IMR-90 (cell line): Measurements from ENCODE around the gene JPH4. TPM values are rescaled to one million over a fixed set of nuclear protein-coding genes. Genes with fewer than 3 reads are reported as not detected.

Source experiments
- ATAC-seq: fragments of 200-7000 bp; cut with Tn5 transposase; 2 replicates; pipeline ENCODE4 v1.9.1; 2020; ENCODE audit warnings: low read depth, mild to moderate bottlenecking, moderate library complexity
- BruUV-seq: library from RNA; stranded (reverse); fragments of 400-500 nt; replicated peaks from 2 replicates; lab custom pipeline; 2021; lab: Mats Ljungman, UMichigan
- CTCF ChIA-PET: fragments of 300-600 bp; formaldehyde crosslinking; extraction: SDS; loops from one replicate; lab custom pipeline; 2021; ENCODE audit warnings: antibody characterized with exemption; lab: Yijun Ruan, JAX
- POLR2A ChIA-PET: fragments of 300-600 bp; sonication (Branson Sonifier 250); formaldehyde crosslinking; loops from one replicate; lab custom pipeline; 2022; ENCODE audit warnings: antibody characterized with exemption; ENCODE audit not compliant: unreplicated experiment; lab: Charles Lee
- DNase-seq: peaks from one replicate; pipeline ENCODE4 v3.0.0; 2013
- H2AFZ ChIP-seq: replicated peaks from 2 replicates; pipeline ENCODE3; 2013; ENCODE audit warnings: low read length, mild to moderate bottlenecking; ENCODE audit not compliant: poor library complexity
- H2AK5ac ChIP-seq: 2 replicates; pipeline ENCODE4 v1.6.1; 2013; ENCODE audit warnings: low read depth, low read length, inconsistent platforms
- H2AK9ac ChIP-seq: replicated peaks from 2 replicates; pipeline ENCODE3; 2013; ENCODE audit warnings: mild to moderate bottlenecking, low read depth, low read length, moderate library complexity; ENCODE audit not compliant: poor library complexity
- H2BK120ac ChIP-seq: 2 replicates; pipeline ENCODE4 v1.6.1; 2013; ENCODE audit warnings: low read depth, low read length, inconsistent platforms
- H2BK15ac ChIP-seq: 3 replicates; pipeline ENCODE4 v1.6.1; 2013; ENCODE audit warnings: low read depth, low read length, inconsistent platforms
- H2BK20ac ChIP-seq: 2 replicates; pipeline ENCODE4 v1.6.1; 2013; ENCODE audit warnings: low read depth, mild to moderate bottlenecking, inconsistent platforms, low read length, moderate library complexity
- H2BK5ac ChIP-seq: 2 replicates; pipeline ENCODE4 v1.6.1; 2013; ENCODE audit warnings: mild to moderate bottlenecking, low read depth, low read length, inconsistent platforms; ENCODE audit not compliant: poor library complexity, severe bottlenecking
- H3K14ac ChIP-seq: replicated peaks from 2 replicates; pipeline ENCODE4 v1.6.1; 2013; ENCODE audit warnings: low read depth, low read length, inconsistent platforms
- H3K18ac ChIP-seq: 2 replicates; pipeline ENCODE4 v1.6.1; 2013; ENCODE audit warnings: low read depth, low read length, control low read depth
- H3K23ac ChIP-seq: 2 replicates; pipeline ENCODE4 v1.6.1; 2013; ENCODE audit warnings: low read depth, low read length, inconsistent platforms
- H3K27ac ChIP-seq: 2 replicates; pipeline ENCODE4 v1.5.1; 2013; ENCODE audit warnings: mild to moderate bottlenecking, control low read depth, low read length; ENCODE audit not compliant: insufficient read depth
- H3K27me3 ChIP-seq: 2 replicates; pipeline ENCODE4 v1.6.1; 2013; ENCODE audit warnings: low read length; ENCODE audit not compliant: control insufficient read depth, insufficient read depth
- H3K36me3 ChIP-seq: 2 replicates; pipeline ENCODE4 v1.6.1; 2013; ENCODE audit warnings: low read length, mixed read lengths; ENCODE audit not compliant: control insufficient read depth, insufficient read depth
- H3K4ac ChIP-seq: 2 replicates; pipeline ENCODE4 v1.6.1; 2013; ENCODE audit warnings: low read depth, low read length, inconsistent platforms
- H3K4me1 ChIP-seq: 2 replicates; pipeline ENCODE4 v1.6.1; 2013; ENCODE audit warnings: low read length, mixed read lengths; ENCODE audit not compliant: control insufficient read depth, insufficient read depth
- H3K4me2 ChIP-seq: 2 replicates; pipeline ENCODE4 v1.6.1; 2013; ENCODE audit warnings: low read depth, mild to moderate bottlenecking, control low read depth, low read length, moderate library complexity
- H3K4me3 ChIP-seq: 2 replicates; pipeline ENCODE4 v1.5.1; 2013; ENCODE audit warnings: low read depth, mild to moderate bottlenecking, control low read depth, low read length, moderate library complexity; ENCODE audit not compliant: insufficient read depth
- H3K56ac ChIP-seq: 2 replicates; pipeline ENCODE4 v1.6.1; 2013; ENCODE audit warnings: low read length, inconsistent platforms; ENCODE audit not compliant: insufficient read depth; ENCODE audit errors: extremely low read depth
- H3K79me1 ChIP-seq, 2 experiments: 2 replicates each; pipeline ENCODE4 v1.6.1; 2013; ENCODE audit warnings: low read length in 2 of 2, inconsistent platforms in 1 of 2, low read depth in 1 of 2
- H3K9ac ChIP-seq: 2 replicates; pipeline ENCODE4 v1.6.1; 2013; ENCODE audit warnings: low read depth, low read length, control low read depth
- H3K9me1 ChIP-seq: 2 replicates; pipeline ENCODE4 v1.6.1; 2013; ENCODE audit warnings: low read length, inconsistent platforms; ENCODE audit not compliant: insufficient read depth
- H3K9me3 ChIP-seq: 2 replicates; pipeline ENCODE4 v1.6.1; 2013; ENCODE audit warnings: low read length; ENCODE audit not compliant: control insufficient read depth, insufficient read depth
- H4K20me1 ChIP-seq: 2 replicates; pipeline ENCODE4 v1.6.1; 2013; ENCODE audit warnings: low read length, inconsistent platforms; ENCODE audit not compliant: insufficient read depth
- H4K5ac ChIP-seq: 2 replicates; pipeline ENCODE4 v1.6.1; 2013; ENCODE audit warnings: mild to moderate bottlenecking, low read depth, low read length, control low read depth
- H4K8ac ChIP-seq, 2 experiments: 2 replicates each; pipeline ENCODE4 v1.6.1; 2013; ENCODE audit warnings: low read depth in 2 of 2, low read length in 2 of 2, control low read depth in 1 of 2, inconsistent platforms in 1 of 2
- H4K91ac ChIP-seq: 2 replicates; pipeline ENCODE4 v1.6.1; 2013; ENCODE audit warnings: low read depth, low read length, inconsistent platforms; ENCODE audit not compliant: insufficient read depth
- CEBPB ChIP-seq: IDR thresholded peaks from 2 replicates; pipeline ENCODE4 v1.6.1; 2012; ENCODE audit warnings: low read depth, low read length, improper control_type of control experiment
- FOS ChIP-seq: fragments of 150-350 bp; IDR thresholded peaks from 2 replicates; pipeline ENCODE4 v1.6.1; 2016; ENCODE audit warnings: low read depth, low read length
- MAFK ChIP-seq: IDR thresholded peaks from 2 replicates; pipeline ENCODE4 v1.6.1; 2012; ENCODE audit warnings: low read depth, low read length, improper control_type of control experiment
- MAZ ChIP-seq: IDR thresholded peaks from 2 replicates; pipeline ENCODE4 v1.6.1; 2012; ENCODE audit warnings: low read depth, mild to moderate bottlenecking, low read length, improper control_type of control experiment, moderate library complexity, borderline replicate concordance
- MXI1 ChIP-seq: IDR thresholded peaks from 2 replicates; pipeline ENCODE4 v1.6.1; 2012; ENCODE audit warnings: low read depth, mild to moderate bottlenecking, low read length, moderate library complexity, borderline replicate concordance
- NFE2L2 ChIP-seq: fragments of 150-350 bp; IDR thresholded peaks from 2 replicates; pipeline ENCODE4 v1.6.1; 2016; ENCODE audit warnings: low read depth, mild to moderate bottlenecking, low read length
- RAD21 ChIP-seq: IDR thresholded peaks from 2 replicates; pipeline ENCODE4 v1.6.1; 2012; ENCODE audit warnings: low read length, improper control_type of control experiment
- RCOR1 ChIP-seq: IDR thresholded peaks from 2 replicates; pipeline ENCODE4 v1.6.1; 2012; ENCODE audit warnings: mild to moderate bottlenecking, low read length, improper control_type of control experiment; ENCODE audit not compliant: insufficient replicate concordance
- RFX5 ChIP-seq: IDR thresholded peaks from 2 replicates; pipeline ENCODE4 v1.8.0; 2012; ENCODE audit warnings: low read depth, mild to moderate bottlenecking, low read length, moderate library complexity
- SMC3 ChIP-seq: fragments of 150-350 bp; IDR thresholded peaks from 2 replicates; pipeline ENCODE4 v1.6.1; 2016; ENCODE audit warnings: low read depth, mild to moderate bottlenecking, antibody characterized with exemption, low read length, moderate library complexity
- WGBS, 2 experiments: methylation state at CpG; one replicate each; pipeline versions ENCODE4 v1.1.5 to v1.1.7; 2013; ENCODE audit warnings: missing lambda C conversion rate in 2 of 2; ENCODE audit not compliant: insufficient read length in 1 of 2; ENCODE audit errors: extremely low coverage in 2 of 2; 5-methylcytosine and 5-hydroxymethylcytosine counted together
- dilution Hi-C: fragments of 300-500 bp; cut with HindIII; formaldehyde crosslinking; loops from one replicate; pipeline ENCODE4 v1.14.3; 2018; ENCODE audit warnings: low sequenced_read_pairs; ENCODE audit not compliant: unreplicated experiment
- in situ Hi-C: fragments of 300-500 bp; cut with MboI; formaldehyde crosslinking; loops from 3 replicates; pipeline ENCODE4 v1.14.3; 2019; ENCODE audit warnings: low sequenced_read_pairs, inconsistent platforms, mixed read lengths
- intact Hi-C: fragments of 100-400 bp; cut with micrococcal nuclease; formaldehyde crosslinking; loops from 2 replicates; pipeline ENCODE4 v1.10.0; 2022
- polyA plus RNA-seq, 3 experiments: library from polyadenylated mRNA; depleted of rRNA; stranded (reverse); fragments of >200 nt; gene quantifications; 2 replicates each; pipeline ENCODE4 v1.2.3, GENCODE V29; 2012; ENCODE audit warnings: low replicate concordance in 1 of 3
- total RNA-seq: library from RNA; depleted of rRNA; stranded (reverse); fragments of >200 nt; gene quantifications from 2 replicates; pipeline ENCODE4 v1.2.3, GENCODE V29; 2012
- TF ChIP-seq, protein P1 (sequence below): fragments of 150-350 bp; IDR thresholded peaks from 2 replicates; pipeline ENCODE4 v1.6.1; 2016; ENCODE audit warnings: low read depth, mild to moderate bottlenecking, low read length, moderate library complexity, borderline replicate concordance
- TF ChIP-seq, protein P2 (sequence below): conservative IDR thresholded peaks from 2 replicates; pipeline ENCODE4 v1.5.1; 2012; ENCODE audit warnings: mild to moderate bottlenecking, low read depth, low read length, improper control_type of control experiment

JPH4 gene
- total and polyA plus RNA-seq, 2 of the 4 experiments (the other 2 are of a cell fraction) = not detected

DNA sequence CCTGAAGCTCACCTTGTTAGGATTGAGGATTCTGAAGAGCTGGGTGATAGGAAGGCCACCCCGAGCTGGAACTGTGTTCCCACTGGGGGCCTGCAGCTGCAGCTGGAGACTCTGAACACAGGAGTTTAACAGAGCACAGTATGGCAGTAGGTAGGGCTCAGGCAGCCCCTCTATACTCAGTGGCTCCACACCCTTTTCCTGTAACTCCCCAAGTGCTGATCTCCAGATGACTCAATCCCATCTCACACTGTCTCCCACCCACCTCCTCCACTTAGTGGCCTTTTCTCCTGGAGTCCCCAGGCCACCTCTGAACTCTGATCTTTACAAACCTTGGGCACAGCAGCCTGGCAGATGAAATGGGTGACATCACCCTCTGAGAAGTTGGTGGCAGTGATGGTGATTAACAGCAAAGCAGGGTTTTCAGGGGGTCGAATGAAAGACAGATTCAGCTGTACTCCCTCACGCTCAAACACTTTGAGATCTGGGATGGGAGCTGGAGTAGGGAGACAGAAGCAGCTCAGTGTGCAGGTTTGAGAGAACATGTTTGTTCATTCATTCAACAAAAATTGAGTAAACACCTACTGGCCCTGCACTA is 18.6 kb downstream of the JPH4 start:
- H2AFZ ChIP-seq = no peak overlapping the region
- peaks cover 10% of the 10 kb centered on the region for H3K9me1 ChIP-seq
- H3K14ac ChIP-seq = no peak overlapping the region
- no peak overlapping the region for H3K4me3 ChIP-seq
- H2BK5ac ChIP-seq = no peak overlapping the region
- no TSS peak for BruUV-seq
- H3K27me3 ChIP-seq = no peaks in the 10 kb centered on the region
- H3K18ac ChIP-seq = no peak overlapping the region
- no peak overlapping the region for H4K91ac ChIP-seq
- DNase-seq = no peak
- H3K23ac ChIP-seq = no peak overlapping the region
- H3K9ac ChIP-seq = no peak overlapping the region
- no peak for TF ChIP-seq MXI1
- no peak for TF ChIP-seq RCOR1
- TF ChIP-seq CEBPB = no peak
- no peak for TF ChIP-seq SMC3
- no peak for TF ChIP-seq FOS
- TF ChIP-seq, protein P1, sequence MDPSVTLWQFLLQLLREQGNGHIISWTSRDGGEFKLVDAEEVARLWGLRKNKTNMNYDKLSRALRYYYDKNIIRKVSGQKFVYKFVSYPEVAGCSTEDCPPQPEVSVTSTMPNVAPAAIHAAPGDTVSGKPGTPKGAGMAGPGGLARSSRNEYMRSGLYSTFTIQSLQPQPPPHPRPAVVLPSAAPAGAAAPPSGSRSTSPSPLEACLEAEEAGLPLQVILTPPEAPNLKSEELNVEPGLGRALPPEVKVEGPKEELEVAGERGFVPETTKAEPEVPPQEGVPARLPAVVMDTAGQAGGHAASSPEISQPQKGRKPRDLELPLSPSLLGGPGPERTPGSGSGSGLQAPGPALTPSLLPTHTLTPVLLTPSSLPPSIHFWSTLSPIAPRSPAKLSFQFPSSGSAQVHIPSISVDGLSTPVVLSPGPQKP = no peak
- TF ChIP-seq MAZ = no peak
- no peak for TF ChIP-seq MAFK
- TF ChIP-seq NFE2L2 = no peak
- no peak for TF ChIP-seq RAD21
- TF ChIP-seq, protein P2, sequence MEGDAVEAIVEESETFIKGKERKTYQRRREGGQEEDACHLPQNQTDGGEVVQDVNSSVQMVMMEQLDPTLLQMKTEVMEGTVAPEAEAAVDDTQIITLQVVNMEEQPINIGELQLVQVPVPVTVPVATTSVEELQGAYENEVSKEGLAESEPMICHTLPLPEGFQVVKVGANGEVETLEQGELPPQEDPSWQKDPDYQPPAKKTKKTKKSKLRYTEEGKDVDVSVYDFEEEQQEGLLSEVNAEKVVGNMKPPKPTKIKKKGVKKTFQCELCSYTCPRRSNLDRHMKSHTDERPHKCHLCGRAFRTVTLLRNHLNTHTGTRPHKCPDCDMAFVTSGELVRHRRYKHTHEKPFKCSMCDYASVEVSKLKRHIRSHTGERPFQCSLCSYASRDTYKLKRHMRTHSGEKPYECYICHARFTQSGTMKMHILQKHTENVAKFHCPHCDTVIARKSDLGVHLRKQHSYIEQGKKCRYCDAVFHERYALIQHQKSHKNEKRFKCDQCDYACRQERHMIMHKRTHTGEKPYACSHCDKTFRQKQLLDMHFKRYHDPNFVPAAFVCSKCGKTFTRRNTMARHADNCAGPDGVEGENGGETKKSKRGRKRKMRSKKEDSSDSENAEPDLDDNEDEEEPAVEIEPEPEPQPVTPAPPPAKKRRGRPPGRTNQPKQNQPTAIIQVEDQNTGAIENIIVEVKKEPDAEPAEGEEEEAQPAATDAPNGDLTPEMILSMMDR = no peak
- no peak for TF ChIP-seq RFX5
- H4K20me1 ChIP-seq = no peaks in the 10 kb centered on the region
- H3K4me1 ChIP-seq = peaks cover 7% of the 10 kb centered on the region
- H3K9me3 ChIP-seq = no peaks in the 10 kb centered on the region
- ChIA-PET CTCF (interaction anchor here (0.5 to 4.2 kb wide), 6 partner anchors 8 to 944 kb away, joined by 3 to 30 read pairs (median 4); no protein-coding TSS in a partner anchor), POLR2A (no interaction called here)
- no peak for ATAC-seq
- no peak overlapping the region for H2BK15ac ChIP-seq
- dilution Hi-C loops = no loop called here
- peaks cover 7% of the 10 kb centered on the region for H3K36me3 ChIP-seq
- no peak overlapping the region for H2AK9ac ChIP-seq
- H3K79me1 ChIP-seq = peaks cover 15 to 18% of the 10 kb centered on the region in 2 experiments
- no peak overlapping the region for H4K8ac ChIP-seq
- intact Hi-C loops = loop anchor here (1.0 kb wide), 1 partner anchor 77 kb away; no protein-coding TSS in a partner anchor
- no peak overlapping the region for H3K4me2 ChIP-seq
- no peak overlapping the region for H3K4ac ChIP-seq
- H3K27ac ChIP-seq = no peak overlapping the region
- H2BK120ac ChIP-seq = no peak overlapping the region
- no CpG with 5 or more reads among the region's 3 CpGs for WGBS, 2 experiments
- no peak overlapping the region for H2BK20ac ChIP-seq
- in situ Hi-C loops = loop anchor here (5.0 to 10.0 kb wide), 2 partner anchors 83 to 235 kb away; partner anchors contain the start of gene PABPN1
- no peak overlapping the region for H2AK5ac ChIP-seq
- no peak overlapping the region for H4K5ac ChIP-seq
- H3K56ac ChIP-seq = no peak overlapping the region
